Measurements from ENCODE around the gene TESK2. TPM values are rescaled to one million over a fixed set of nuclear protein-coding genes. Genes with fewer than 3 reads are reported as not detected.
A peak's percentile ranks its signal among the peaks of the same experiment; 100 is the strongest.
"Not testable (repeated sequence)": the region's sequence is repeated elsewhere in the genome, so short reads cannot be mapped to it uniquely, and the experiment has no call there.

The TESK2 gene
- total RNA-seq, 1 donor, result 2.0 TPM

GRCh38 chr1:45491487-45492260 lies 711 bp upstream of the TESK2 start:
- no peak for TF ChIP-seq CTCF (IDR thresholded peaks at IDR 0.05; ENCODE audit: insufficient read depth, low read length)

DNA sequence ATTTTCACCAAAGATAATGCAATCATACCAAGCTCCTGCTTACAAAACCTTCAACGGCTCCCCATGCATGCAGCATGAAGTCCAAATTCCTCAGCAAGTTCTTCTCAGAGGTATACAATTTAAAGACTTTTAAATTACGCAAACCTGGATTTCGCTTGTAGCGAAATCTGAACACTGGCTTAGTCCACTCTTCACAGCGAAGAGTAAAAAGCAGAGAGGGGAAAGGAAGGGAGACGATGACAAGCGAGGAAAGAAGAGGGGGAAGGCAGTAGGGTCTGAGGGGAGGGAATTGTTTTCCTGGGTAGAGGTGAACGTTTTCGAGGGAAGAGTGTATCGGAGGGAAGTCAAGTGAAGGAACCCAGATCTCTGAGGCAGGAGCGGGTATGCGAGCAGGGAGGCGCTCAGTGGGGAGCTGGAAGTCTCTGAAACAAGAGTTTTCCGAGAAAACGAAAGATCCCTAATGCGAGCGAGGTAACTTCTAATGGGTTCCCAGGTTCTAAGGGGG lies 790 bp downstream of the TESK2 start:
- H3K4me3 ChIP-seq (ENCODE audit: low read depth, low read length), result peak overlapping the region; percentile 85
- peak; percentile 34 for DNase-seq (ENCODE audit: low read depth)
- TF ChIP-seq CTCF (IDR thresholded peaks at IDR 0.05; ENCODE audit: insufficient read depth, low read length), result no peak

More at GRCh38 chr1:45491487-45492260, 711 bp upstream of the TESK2 start:
- peak overlapping the region; percentile 85 for H3K4me3 ChIP-seq (ENCODE audit: low read depth, low read length)
- no peak for DNase-seq (ENCODE audit: low read depth)

DNA sequence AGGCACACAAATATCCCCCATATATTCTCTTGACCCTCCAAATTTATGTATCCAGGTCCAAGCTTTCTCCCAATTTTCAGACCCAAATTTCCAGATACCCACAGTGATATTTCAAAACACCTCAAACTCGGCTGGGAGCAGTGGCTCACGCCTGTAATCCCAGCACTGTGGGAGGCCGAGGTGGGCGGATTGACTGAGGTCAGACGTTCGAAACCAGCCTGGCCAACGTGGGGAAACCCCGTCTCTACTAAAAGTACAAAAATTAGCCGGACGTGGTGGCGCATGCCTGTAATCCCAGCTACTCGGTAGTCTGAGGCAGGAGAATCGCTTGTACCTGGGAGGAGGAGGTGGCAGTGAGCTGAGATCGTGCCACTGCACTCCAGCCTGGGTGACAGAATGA lies 1.6 kb downstream of the TESK2 start:
- not testable (repeated sequence) for H3K4me3 ChIP-seq (ENCODE audit: low read depth, low read length); DNase-seq (ENCODE audit: low read depth)

- H3K4me3 ChIP-seq (ENCODE audit: low read depth, low read length), result no peak overlapping the region
- no peak for DNase-seq (ENCODE audit: low read depth)
These were observed 2.1 kb downstream of the TESK2 start for GRCh38 chr1:45488666-45489377.

DNA sequence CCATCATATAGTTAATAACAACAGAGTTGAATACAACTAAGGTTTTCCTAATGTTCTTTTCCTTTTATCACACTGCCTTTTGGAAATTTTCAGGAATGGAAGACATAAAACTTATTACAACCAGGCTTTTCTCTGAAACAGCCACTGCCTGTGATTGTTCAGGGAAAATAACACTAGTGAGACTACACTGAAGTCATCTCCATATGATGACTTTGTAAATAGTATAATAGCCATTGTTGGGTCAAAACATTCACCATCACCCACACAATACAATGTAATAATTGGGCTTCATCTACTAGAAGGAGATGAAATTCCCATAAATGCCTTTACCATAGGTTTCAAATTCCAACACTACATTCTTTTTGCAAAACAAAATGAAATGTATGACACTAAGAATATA lies 5.0 kb downstream of the TESK2 start:
- TF ChIP-seq CTCF (IDR thresholded peaks at IDR 0.05; ENCODE audit: insufficient read depth, low read length), result no peak
- DNase-seq (ENCODE audit: low read depth), result no peak
- no peak overlapping the region for H3K4me3 ChIP-seq (ENCODE audit: low read depth, low read length)

More at GRCh38 chr1:45488666-45489377, 2.1 kb downstream of the TESK2 start:
- TF ChIP-seq CTCF (IDR thresholded peaks at IDR 0.05; ENCODE audit: insufficient read depth, low read length), result no peak

- DNase-seq (ENCODE audit: low read depth), result no peak
- no peak for TF ChIP-seq CTCF (IDR thresholded peaks at IDR 0.05; ENCODE audit: insufficient read depth, low read length)
- H3K4me3 ChIP-seq (ENCODE audit: low read depth, low read length), result no peak overlapping the region
These were observed 11.8 kb downstream of the TESK2 start for GRCh38 chr1:45479039-45479748.

Data from fibroblast of the aortic adventitia (primary cell).